ENCODE results near the gene TFF3. TPM values are rescaled to one million over a fixed set of nuclear protein-coding genes. Genes with fewer than 3 reads are reported as not detected.

TFF3 gene
- total and polyA plus RNA-seq, 2 experiments from 2014 or later: 1.2 to 3.3 TPM

GRCh38 chr21:42263591-42264131 is 51.5 kb downstream of the TFF3 start:
- no peaks in the 10 kb centered on the region for H3K9me3 Mint-ChIP-seq
- H3K4me3 Mint-ChIP-seq: no peak overlapping the region
- no peaks in the 10 kb centered on the region for H3K9me2 ChIP-seq (ENCODE audit: insufficient read depth)
- ATAC-seq: no peak; the same call in 2 of the 3 replicates
- H3K4me3 ChIP-seq: no peak overlapping the region
- H3K27me3 Mint-ChIP-seq (ENCODE audit: insufficient read depth, low read depth, poor library complexity): peaks cover 5% of the 10 kb centered on the region
- no peaks in the 10 kb centered on the region for H3K4me1 ChIP-seq (ENCODE audit: insufficient read depth)
- H3K4me1 Mint-ChIP-seq: peaks cover 17% of the 10 kb centered on the region
- H3K36me3 Mint-ChIP-seq (ENCODE audit: low read depth): no peaks in the 10 kb centered on the region; the same call in 2 of the 3 replicates
- H4K20me1 ChIP-seq (replicated peaks; ENCODE audit: insufficient read depth): no peaks in the 10 kb centered on the region
- H3K27ac ChIP-seq (ENCODE audit: low read depth): no peak overlapping the region
- no peak overlapping the region for H3K27ac Mint-ChIP-seq
- H3K27me3 ChIP-seq (ENCODE audit: insufficient read depth): no peaks in the 10 kb centered on the region
- no peak overlapping the region for H2AFZ ChIP-seq
- H3K4me2 ChIP-seq: no peak overlapping the region
- no peaks in the 10 kb centered on the region for H3K79me2 ChIP-seq (replicated peaks; ENCODE audit: insufficient read depth)
- peak; percentile 26 for DNase-seq (ENCODE audit: low spot score)
- no peak for TF ChIP-seq ZNF114 (CRISPR knock-in tag; IDR thresholded peaks at IDR 0.05)
- no peak for TF ChIP-seq NANOG (IDR thresholded peaks at IDR 0.05; ENCODE audit: borderline replicate concordance)
- TF ChIP-seq EZH2 (IDR thresholded peaks at IDR 0.05; ENCODE audit: low read depth, unreplicated experiment): no peak
- TF ChIP-seq CTCF (conservative IDR thresholded peaks at IDR 0.05; ENCODE audit: low read depth in 2 of 2): no peak
- TF ChIP-seq EZH2phosphoT487 (IDR thresholded peaks at IDR 0.05; ENCODE audit: unreplicated experiment): no peak
- no peaks in the 10 kb centered on the region for H3K36me3 ChIP-seq (ENCODE audit: insufficient read depth)
- no peaks in the 10 kb centered on the region for H3F3A ChIP-seq (replicated peaks; ENCODE audit: low read depth)

- Mint-ChIP-seq H3K36me3 (ENCODE audit: low read depth) (no peaks in the 10 kb centered on the region; the same call in 2 of the 3 replicates), H3K4me3 (no peak overlapping the region), H3K27ac (no peak overlapping the region), H3K27me3 (ENCODE audit: insufficient read depth, low read depth, poor library complexity) (peaks cover 5% of the 10 kb centered on the region), H3K4me1 (peaks cover 17% of the 10 kb centered on the region), H3K9me3 (no peaks in the 10 kb centered on the region)
- Histone ChIP-seq H3K9me2 (ENCODE audit: insufficient read depth) (no peaks in the 10 kb centered on the region), H3K4me1 (ENCODE audit: insufficient read depth) (no peaks in the 10 kb centered on the region), H3K4me3 (no peak overlapping the region), H3K36me3 (ENCODE audit: insufficient read depth) (no peaks in the 10 kb centered on the region), H2AFZ (no peak overlapping the region), H4K20me1 (replicated peaks; ENCODE audit: insufficient read depth) (no peaks in the 10 kb centered on the region), H3K27ac (ENCODE audit: low read depth) (no peak overlapping the region), H3F3A (replicated peaks; ENCODE audit: low read depth) (no peaks in the 10 kb centered on the region), H3K4me2 (no peak overlapping the region), H3K79me2 (replicated peaks; ENCODE audit: insufficient read depth) (no peaks in the 10 kb centered on the region), H3K27me3 (ENCODE audit: insufficient read depth) (no peaks in the 10 kb centered on the region)
- no peak for DNase-seq (ENCODE audit: low spot score)
- ATAC-seq: no peak
- TF ChIP-seq ETS1 (IDR thresholded peaks at IDR 0.05): no peak
- no peak for TF ChIP-seq ZNF114 (CRISPR knock-in tag; IDR thresholded peaks at IDR 0.05)
- no peak for TF ChIP-seq CREB1 (CRISPR knock-in tag; IDR thresholded peaks at IDR 0.05; ENCODE audit: low read depth)
- TF ChIP-seq, protein P1, sequence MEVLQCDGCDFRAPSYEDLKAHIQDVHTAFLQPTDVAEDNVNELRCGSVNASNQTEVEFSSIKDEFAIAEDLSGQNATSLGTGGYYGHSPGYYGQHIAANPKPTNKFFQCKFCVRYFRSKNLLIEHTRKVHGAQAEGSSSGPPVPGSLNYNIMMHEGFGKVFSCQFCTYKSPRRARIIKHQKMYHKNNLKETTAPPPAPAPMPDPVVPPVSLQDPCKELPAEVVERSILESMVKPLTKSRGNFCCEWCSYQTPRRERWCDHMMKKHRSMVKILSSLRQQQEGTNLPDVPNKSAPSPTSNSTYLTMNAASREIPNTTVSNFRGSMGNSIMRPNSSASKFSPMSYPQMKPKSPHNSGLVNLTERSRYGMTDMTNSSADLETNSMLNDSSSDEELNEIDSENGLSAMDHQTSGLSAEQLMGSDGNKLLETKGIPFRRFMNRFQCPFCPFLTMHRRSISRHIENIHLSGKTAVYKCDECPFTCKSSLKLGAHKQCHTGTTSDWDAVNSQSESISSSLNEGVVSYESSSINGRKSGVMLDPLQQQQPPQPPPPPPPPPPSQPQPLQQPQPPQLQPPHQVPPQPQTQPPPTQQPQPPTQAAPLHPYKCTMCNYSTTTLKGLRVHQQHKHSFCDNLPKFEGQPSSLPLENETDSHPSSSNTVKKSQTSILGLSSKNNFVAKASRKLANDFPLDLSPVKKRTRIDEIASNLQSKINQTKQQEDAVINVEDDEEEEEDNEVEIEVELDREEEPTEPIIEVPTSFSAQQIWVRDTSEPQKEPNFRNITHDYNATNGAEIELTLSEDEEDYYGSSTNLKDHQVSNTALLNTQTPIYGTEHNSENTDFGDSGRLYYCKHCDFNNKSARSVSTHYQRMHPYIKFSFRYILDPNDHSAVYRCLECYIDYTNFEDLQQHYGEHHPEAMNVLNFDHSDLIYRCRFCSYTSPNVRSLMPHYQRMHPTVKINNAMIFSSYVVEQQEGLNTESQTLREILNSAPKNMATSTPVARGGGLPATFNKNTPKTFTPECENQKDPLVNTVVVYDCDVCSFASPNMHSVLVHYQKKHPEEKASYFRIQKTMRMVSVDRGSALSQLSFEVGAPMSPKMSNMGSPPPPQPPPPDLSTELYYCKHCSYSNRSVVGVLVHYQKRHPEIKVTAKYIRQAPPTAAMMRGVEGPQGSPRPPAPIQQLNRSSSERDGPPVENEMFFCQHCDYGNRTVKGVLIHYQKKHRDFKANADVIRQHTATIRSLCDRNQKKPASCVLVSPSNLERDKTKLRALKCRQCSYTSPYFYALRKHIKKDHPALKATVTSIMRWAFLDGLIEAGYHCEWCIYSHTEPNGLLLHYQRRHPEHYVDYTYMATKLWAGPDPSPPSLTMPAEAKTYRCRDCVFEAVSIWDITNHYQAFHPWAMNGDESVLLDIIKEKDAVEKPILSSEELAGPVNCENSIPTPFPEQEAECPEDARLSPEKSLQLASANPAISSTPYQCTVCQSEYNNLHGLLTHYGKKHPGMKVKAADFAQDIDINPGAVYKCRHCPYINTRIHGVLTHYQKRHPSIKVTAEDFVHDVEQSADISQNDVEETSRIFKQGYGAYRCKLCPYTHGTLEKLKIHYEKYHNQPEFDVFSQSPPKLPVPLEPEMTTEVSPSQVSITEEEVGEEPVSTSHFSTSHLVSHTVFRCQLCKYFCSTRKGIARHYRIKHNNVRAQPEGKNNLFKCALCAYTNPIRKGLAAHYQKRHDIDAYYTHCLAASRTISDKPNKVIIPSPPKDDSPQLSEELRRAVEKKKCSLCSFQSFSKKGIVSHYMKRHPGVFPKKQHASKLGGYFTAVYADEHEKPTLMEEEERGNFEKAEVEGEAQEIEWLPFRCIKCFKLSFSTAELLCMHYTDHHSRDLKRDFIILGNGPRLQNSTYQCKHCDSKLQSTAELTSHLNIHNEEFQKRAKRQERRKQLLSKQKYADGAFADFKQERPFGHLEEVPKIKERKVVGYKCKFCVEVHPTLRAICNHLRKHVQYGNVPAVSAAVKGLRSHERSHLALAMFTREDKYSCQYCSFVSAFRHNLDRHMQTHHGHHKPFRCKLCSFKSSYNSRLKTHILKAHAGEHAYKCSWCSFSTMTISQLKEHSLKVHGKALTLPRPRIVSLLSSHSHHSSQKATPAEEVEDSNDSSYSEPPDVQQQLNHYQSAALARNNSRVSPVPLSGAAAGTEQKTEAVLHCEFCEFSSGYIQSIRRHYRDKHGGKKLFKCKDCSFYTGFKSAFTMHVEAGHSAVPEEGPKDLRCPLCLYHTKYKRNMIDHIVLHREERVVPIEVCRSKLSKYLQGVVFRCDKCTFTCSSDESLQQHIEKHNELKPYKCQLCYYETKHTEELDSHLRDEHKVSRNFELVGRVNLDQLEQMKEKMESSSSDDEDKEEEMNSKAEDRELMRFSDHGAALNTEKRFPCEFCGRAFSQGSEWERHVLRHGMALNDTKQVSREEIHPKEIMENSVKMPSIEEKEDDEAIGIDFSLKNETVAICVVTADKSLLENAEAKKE (CRISPR knock-in tag; IDR thresholded peaks at IDR 0.05): no peak
- TF ChIP-seq ZNF331 (CRISPR knock-in tag; IDR thresholded peaks at IDR 0.05; ENCODE audit: low read depth): no peak
- no peak for TF ChIP-seq JUNB (IDR thresholded peaks at IDR 0.05; ENCODE audit: unreplicated experiment)
- TF ChIP-seq EZH2 (IDR thresholded peaks at IDR 0.05; ENCODE audit: low read depth, unreplicated experiment): no peak
- no peak for TF ChIP-seq NANOG (IDR thresholded peaks at IDR 0.05; ENCODE audit: borderline replicate concordance)
- TF ChIP-seq EZH2phosphoT487 (IDR thresholded peaks at IDR 0.05; ENCODE audit: unreplicated experiment): no peak
These were observed 52.4 kb downstream of the TFF3 start for GRCh38 chr21:42262831-42263231.

Data from GM23338 (cell line).